Muscle layer of colon (tissue), 2 donors: Measurements from ENCODE around the gene FRK.
"Not testable (repeated sequence)": the region's sequence is repeated elsewhere in the genome, so short reads cannot be mapped to it uniquely, and the experiment has no call there.

ENCODE experiments used
- H3K27ac ChIP-seq: one replicate; pipeline ENCODE4 v1.7.0; 2013; ENCODE audit warnings: low read depth, mild to moderate bottlenecking, low read length, moderate library complexity
- H3K27me3 ChIP-seq, 2 donors: one replicate each; pipeline ENCODE4 v1.7.0; 2013; ENCODE audit warnings: low read length in 2 of 2, mild to moderate bottlenecking in 2 of 2; ENCODE audit not compliant: insufficient read depth in 2 of 2, control insufficient read depth in 1 of 2
- H3K36me3 ChIP-seq: one replicate; pipeline ENCODE4 v1.7.0; 2013; ENCODE audit warnings: mild to moderate bottlenecking, low read length; ENCODE audit not compliant: insufficient read depth
- H3K4me1 ChIP-seq: one replicate; pipeline ENCODE4 v1.7.0; 2013; ENCODE audit warnings: mild to moderate bottlenecking, low read length; ENCODE audit not compliant: insufficient read depth
- H3K4me3 ChIP-seq, 2 donors: one replicate each; pipeline ENCODE4 v1.7.0; 2013; ENCODE audit warnings: low read length in 2 of 2, low read depth in 1 of 2, mild to moderate bottlenecking in 1 of 2, moderate library complexity in 1 of 2
- H3K9ac ChIP-seq: one replicate; pipeline ENCODE4 v1.7.0; 2013; ENCODE audit warnings: low read length
- H3K9me3 ChIP-seq: one replicate; pipeline ENCODE4 v1.7.0; 2013; ENCODE audit warnings: mild to moderate bottlenecking, low read length
- donor health status: abdominal sarcoma.
- donor health status: Adenocarcinoma of cecum.

Gene FRK

DNA sequence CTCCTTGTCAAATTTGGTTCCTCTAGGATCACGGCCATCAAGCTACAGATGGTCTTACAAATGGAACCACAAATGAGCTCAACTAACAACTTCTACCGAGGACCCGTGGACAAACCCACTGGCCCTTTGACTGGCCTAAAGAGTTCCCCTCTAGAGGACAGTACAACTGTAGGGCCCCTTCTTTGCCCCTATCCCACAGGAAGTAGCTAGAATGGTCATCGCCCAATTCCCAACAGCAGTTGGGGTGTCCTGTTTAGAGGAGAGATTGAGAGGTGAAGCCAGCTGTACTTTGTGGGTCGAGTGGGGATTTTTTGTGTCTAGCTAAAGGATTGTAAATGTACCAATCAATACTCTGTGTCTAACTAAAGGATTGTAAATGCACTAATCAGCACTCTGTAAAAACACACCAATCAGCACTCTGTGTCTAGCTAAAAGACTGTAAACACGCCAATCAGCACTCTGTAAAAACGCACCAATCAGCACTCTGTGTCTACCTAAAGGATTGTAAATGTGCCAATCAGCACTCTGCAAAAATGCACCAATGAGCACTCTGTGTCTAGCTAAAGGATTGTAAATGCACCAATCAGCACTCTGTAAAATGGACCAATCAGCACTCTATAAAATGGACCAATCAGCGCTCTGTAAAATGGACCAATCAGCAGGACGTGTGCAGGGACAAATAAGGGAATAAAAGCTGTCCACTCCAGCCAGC lies 35.5 kb upstream of the FRK start:
- not testable (repeated sequence) for H3K4me3 ChIP-seq, H3K9ac ChIP-seq, H3K36me3 ChIP-seq, H3K9me3 ChIP-seq, H3K4me1 ChIP-seq, H3K27me3 ChIP-seq, H3K27ac ChIP-seq

DNA sequence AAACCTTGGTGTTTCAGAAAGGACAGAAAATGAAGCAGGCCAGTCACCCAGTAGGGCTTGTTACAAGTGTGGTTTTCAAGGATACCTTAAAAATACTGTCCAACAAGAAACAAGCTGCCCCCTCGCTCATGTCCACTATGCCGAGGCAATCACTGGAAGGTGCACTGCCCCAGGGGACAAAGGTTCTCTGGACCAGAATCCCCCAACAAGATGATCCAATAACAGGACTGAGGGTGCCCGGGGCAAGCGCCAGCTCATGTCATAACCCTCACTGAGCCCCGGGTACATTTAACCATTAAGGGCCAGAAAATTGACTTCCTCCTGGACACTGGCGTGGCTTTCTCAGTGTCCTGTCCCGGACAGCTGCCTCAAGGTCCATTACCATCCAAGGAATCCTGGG lies 33.4 kb upstream of the FRK start:
- Histone ChIP-seq H3K27ac (no peak overlapping the region), H3K36me3 (no peaks in the 10 kb centered on the region), H3K4me1 (no peaks in the 10 kb centered on the region), H3K27me3 (no peaks in the 10 kb centered on the region), H3K9ac (no peak overlapping the region), H3K4me3 (no peak overlapping the region), H3K9me3 (no peaks in the 10 kb centered on the region)

DNA sequence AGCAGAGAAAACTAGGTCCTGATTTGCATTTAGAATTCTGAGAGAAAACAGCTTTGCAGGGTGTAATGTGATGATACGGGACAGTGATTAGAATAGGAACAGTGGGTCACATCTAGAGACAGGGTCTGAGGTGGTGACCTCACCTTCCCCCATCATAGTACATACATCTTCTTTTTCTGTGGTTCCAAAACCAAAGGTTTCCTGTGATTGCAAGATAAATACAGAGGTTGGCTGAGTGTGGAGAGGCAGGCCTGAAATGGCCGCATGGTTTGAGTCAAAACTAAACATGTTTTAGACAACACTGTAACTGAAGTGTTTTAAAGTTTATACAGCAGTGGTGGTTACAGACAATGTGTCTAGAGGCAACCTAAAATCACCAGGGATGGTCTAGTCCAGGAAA lies 29.6 kb upstream of the FRK start:
- Histone ChIP-seq H3K9ac (no peak overlapping the region), H3K4me3 (no peak overlapping the region), H3K27me3 (no peaks in the 10 kb centered on the region), H3K36me3 (no peaks in the 10 kb centered on the region), H3K27ac (no peak overlapping the region), H3K4me1 (no peaks in the 10 kb centered on the region), H3K9me3 (no peaks in the 10 kb centered on the region)

DNA sequence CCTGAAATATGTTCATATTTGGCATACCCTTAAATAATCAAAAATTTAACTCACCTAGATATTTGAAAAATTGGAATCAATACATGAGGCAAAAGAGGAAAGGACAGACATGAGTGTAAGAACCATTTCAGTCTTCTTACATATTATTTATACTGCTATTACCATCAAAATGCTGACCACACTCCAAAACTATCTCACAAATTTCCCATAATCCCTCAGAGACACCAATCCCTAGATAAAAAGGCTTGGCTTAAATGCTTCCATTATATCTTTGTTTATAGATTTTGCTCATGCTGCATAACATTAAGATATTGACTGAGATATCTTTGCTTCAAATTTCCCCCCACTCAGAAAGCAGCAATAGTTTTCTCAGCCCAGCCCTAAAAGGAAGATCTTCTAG lies 28.3 kb upstream of the FRK start:
- Histone ChIP-seq H3K4me3 (no peak overlapping the region), H3K27ac (no peak overlapping the region), H3K36me3 (no peaks in the 10 kb centered on the region), H3K9ac (no peak overlapping the region), H3K4me1 (no peaks in the 10 kb centered on the region), H3K9me3 (no peaks in the 10 kb centered on the region), H3K27me3 (no peaks in the 10 kb centered on the region)

DNA sequence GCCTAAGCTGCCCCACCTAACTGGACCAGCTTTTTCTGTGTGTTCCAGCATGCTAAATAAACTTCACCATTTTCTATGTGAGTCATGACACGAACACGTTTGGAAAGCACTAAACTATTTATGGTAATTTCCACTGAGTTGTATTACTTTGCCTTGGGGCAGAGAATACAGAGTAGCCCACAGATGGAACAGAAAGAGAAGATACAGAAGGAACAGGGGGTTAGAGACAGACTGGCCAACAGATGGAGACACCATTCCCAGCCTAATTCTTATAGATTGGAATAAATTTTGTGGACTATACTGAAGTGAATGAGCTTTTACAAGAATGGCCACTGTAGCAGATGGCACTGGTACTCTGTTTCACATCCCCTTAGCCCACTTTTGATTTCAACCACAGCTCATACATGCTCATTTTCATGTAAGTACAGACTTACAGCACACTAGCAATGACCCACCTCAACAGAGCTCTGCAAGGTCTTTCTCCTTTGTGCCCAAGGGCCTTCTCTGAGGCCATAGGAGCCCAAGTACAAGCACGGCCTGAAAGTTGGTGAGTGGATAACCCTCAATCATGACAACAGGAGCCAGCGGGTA lies 26.8 kb upstream of the FRK start:
- Histone ChIP-seq H3K4me3 (no peak overlapping the region), H3K4me1 (no peaks in the 10 kb centered on the region), H3K27me3 (no peaks in the 10 kb centered on the region), H3K9me3 (no peaks in the 10 kb centered on the region), H3K9ac (no peak overlapping the region), H3K27ac (no peak overlapping the region), H3K36me3 (no peaks in the 10 kb centered on the region)

DNA sequence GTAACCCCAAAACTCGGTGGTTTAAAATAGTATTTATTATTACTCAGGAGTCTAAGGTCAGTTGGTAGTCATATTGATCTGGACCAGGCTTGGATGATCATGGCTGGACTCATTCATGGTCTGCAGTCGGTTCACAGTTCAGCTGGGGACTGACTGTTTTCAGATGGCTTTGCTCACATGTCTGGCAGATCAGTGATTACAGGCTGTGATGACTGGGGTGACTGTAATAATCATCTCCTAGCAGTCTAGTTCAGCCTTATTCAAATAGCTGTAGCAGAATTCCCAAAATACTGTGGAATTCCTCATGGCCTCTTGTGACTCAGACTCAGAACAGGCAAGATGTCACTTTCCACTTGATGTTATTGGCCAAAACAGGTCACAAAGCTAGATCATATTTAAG lies 23.6 kb upstream of the FRK start:
- H3K36me3 ChIP-seq, result no peaks in the 10 kb centered on the region
- H3K9ac ChIP-seq, result no peak overlapping the region
- no peaks in the 10 kb centered on the region for H3K9me3 ChIP-seq
- H3K4me3 ChIP-seq, result no peak overlapping the region
- no peaks in the 10 kb centered on the region for H3K4me1 ChIP-seq
- no peak overlapping the region for H3K27ac ChIP-seq
- no peaks in the 10 kb centered on the region for H3K27me3 ChIP-seq

DNA sequence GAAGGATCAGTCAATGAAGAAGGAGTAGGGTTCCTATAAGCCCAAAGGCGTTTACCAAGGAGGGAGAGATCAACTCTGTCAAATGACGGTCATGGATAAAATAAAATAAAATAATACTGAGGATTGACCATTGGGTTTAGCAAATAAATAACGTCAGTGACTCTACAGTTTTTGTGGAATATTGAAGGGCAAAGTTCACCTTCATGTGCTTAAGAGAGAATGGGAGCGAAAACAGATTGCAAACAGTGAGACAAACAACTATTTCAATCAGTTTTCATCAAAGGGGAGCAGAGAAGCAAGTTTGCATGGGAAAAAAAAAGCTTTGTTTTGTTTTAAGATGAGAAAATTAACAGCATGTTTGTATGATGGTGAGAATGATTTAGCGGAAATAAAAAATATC lies 22.4 kb upstream of the FRK start:
- Histone ChIP-seq H3K9me3 (no peaks in the 10 kb centered on the region), H3K4me3 (no peak overlapping the region), H3K36me3 (no peaks in the 10 kb centered on the region), H3K4me1 (no peaks in the 10 kb centered on the region), H3K9ac (no peak overlapping the region), H3K27ac (no peak overlapping the region), H3K27me3 (no peaks in the 10 kb centered on the region)

DNA sequence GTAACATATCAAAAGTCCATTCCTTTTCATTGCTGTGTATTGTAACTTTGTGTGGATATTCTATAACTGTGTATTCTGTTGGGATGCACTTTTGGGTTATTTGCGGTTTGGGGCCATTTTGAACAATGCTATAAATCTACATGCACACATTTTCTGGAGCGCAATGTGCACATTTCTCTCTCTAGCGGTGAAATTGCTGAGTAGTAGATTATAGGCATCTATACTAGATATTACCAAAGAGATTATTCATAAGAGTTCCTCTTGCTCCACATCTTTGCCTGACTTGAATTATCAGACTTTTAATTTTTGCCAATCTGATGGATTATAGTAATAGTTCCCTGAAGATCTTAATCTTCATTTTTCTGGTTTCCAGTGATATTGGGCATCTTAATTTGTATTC lies 18.3 kb upstream of the FRK start:
- H3K4me1 ChIP-seq, result no peaks in the 10 kb centered on the region
- H3K27me3 ChIP-seq, result no peaks in the 10 kb centered on the region

DNA sequence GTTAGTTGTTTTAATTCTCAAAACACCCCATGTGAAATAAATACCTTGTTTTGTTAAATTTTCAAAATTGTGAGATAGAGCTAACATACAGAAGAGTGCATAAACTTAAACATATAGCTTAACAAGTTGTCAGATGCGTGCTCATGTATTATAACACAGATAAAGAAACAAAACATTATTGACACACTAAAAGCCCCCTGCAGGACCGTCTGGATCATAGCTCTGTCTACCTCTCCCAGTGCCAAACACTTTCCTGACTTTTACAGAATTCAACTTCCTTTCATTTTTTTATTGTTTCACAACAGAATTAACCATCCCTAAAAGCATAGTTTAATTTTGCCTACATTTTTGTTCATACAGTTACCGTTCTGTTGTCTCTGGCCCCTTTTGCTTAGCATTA lies 17.8 kb upstream of the FRK start:
- H3K4me1 ChIP-seq, result no peaks in the 10 kb centered on the region
- no peaks in the 10 kb centered on the region for H3K36me3 ChIP-seq
- H3K9me3 ChIP-seq, result no peaks in the 10 kb centered on the region
- H3K9ac ChIP-seq, result no peak overlapping the region
- no peak overlapping the region for H3K27ac ChIP-seq
- no peak overlapping the region for H3K4me3 ChIP-seq
- no peaks in the 10 kb centered on the region for H3K27me3 ChIP-seq

More for the DNA sequence above, 18.3 kb upstream of the FRK start:
- no peak overlapping the region for H3K27ac ChIP-seq
- H3K9me3 ChIP-seq, result no peaks in the 10 kb centered on the region
- H3K4me3 ChIP-seq, result no peak overlapping the region
- H3K36me3 ChIP-seq, result no peaks in the 10 kb centered on the region
- no peak overlapping the region for H3K9ac ChIP-seq

DNA sequence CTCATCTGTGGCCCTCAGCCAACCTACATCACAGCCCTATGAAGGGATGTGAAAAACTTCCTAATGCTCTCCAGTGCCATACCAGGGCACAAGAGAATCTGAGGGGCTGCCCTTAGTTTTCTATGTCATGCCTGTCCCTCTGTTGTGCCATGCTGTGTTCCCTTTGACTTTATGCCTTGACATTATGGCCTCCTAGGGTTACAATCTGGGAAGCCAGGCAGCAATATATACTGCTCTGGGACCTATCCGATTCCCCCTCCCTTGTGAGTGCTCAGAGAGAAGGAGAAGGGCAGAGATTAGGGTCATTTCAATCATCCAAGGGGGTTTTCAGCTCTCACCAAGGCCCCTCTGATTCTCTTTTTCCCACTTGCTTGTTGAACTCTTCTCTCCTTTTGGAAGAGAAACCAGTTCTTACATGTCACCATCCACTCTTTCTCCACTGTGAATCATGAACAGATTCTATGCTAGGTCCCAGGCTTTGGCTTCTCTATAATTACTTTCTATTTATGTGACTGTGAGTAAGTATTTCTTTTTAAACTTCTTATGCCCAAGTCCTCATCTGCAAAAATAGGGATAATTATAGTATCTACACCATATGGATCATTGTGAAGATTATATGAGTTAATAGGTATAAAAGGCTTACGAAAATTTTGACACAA lies 14.2 kb upstream of the FRK start:
- Histone ChIP-seq H3K9ac (no peak overlapping the region), H3K4me1 (no peaks in the 10 kb centered on the region), H3K36me3 (no peaks in the 10 kb centered on the region), H3K4me3 (no peak overlapping the region), H3K9me3 (no peaks in the 10 kb centered on the region), H3K27me3 (no peaks in the 10 kb centered on the region), H3K27ac (no peak overlapping the region)

DNA sequence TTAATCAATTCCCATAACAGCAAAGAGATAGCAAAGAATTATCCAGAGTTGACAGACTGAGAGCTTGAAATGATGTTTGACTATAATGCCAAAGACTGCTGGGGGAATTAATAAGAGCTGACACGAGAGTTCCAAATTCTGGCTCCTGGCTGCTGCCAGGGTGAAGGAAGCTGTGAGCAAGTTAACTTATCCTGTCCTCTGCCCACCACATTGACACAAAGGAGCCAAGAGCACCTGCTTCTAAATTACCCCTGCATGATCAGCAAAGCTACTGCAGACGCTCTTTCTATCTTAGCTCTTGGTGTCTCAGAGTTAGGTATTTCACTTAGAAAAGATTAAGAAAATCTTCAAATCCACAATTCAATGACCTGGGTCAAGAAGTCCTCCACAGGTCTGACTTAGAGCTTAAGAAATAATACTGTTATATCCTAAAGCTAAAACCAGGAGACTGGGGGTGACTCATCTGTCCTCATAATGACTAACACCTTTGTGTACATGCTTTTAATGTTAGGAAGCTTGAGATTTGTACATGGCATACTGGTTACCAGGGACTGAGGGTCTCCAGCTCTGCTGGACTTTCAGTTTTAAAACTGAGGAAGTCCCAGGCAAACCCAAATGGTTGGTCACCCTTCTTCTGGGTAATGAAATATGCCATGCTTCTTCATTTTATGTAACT lies 13.2 kb upstream of the FRK start:
- H3K27me3 ChIP-seq, result no peaks in the 10 kb centered on the region
- no peaks in the 10 kb centered on the region for H3K9me3 ChIP-seq
- H3K4me3 ChIP-seq, result no peak overlapping the region
- H3K36me3 ChIP-seq, result no peaks in the 10 kb centered on the region
- no peak overlapping the region for H3K27ac ChIP-seq
- no peaks in the 10 kb centered on the region for H3K4me1 ChIP-seq
- H3K9ac ChIP-seq, result no peak overlapping the region
